HG03565 (cell line): ENCODE data around the gene WNT2B.

Experiments used
- ATAC-seq: cut with Tn5 transposase; IDR thresholded peaks from one replicate; pipeline ENCODE4 v1.9.1; 2021; ENCODE audit warnings: mild to moderate bottlenecking, moderate library complexity; ENCODE audit not compliant: unreplicated experiment

WNT2B gene

GRCh38 chr1:112504661-112505399, 3.9 kb upstream of the WNT2B start:
- no peak for ATAC-seq

- no peak for ATAC-seq
Measured at GRCh38 chr1:112505400-112505785, 3.4 kb upstream of the WNT2B start.

GRCh38 chr1:112505878-112506277, 2.9 kb upstream of the WNT2B start:
- no peak for ATAC-seq

- ATAC-seq, result no peak
Measured at GRCh38 chr1:112506306-112506705, 2.5 kb upstream of the WNT2B start.

GRCh38 chr1:112506731-112507130, 2.0 kb upstream of the WNT2B start:
- no peak for ATAC-seq

DNA sequence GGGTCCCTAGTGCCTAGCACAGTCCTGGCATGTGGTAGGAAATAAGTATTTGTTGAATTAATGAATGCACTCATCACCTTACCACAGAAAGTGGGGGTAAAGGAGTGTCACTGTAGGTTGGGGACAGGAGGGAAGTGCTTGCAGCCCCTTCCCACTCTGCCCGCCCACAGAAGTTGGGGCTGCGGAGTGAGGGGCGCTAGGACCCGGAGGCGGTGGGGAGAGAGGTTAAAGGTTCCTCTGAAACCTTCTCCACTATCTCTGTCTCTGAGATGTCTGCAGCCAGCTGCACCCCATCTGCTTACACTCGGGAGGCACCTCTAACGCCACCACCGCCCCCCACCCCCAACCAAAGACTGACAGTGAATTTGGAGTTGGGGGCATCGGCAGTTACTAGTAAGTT, 1.4 kb upstream of the WNT2B start:
- ATAC-seq, result no peak

DNA sequence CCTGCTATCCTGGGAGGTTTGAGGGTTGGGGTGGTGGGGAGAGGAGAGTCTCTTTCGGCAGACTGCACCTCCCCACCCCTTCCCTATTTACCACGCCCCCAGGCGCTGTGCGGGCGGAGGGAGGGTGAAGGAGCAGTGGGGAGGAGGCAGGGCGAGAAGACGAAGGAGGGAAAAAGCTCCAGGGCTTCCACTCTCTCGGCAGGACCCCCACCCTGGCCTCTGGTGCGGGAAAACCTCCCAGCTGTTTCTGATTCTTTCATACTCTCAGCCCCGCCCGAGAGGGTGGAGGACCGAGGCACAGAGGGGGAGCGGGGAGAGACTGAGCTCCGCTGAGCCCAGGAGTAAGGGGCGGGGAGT, 866 bp upstream of the WNT2B start:
- ATAC-seq, result no peak

- no peak for ATAC-seq
Measured at GRCh38 chr1:112509005-112509659, 367 bp downstream of the WNT2B start.

GRCh38 chr1:112509660-112510178, 954 bp downstream of the WNT2B start:
- no peak for ATAC-seq

GRCh38 chr1:112510340-112510739, 1.6 kb downstream of the WNT2B start:
- no peak for ATAC-seq

DNA sequence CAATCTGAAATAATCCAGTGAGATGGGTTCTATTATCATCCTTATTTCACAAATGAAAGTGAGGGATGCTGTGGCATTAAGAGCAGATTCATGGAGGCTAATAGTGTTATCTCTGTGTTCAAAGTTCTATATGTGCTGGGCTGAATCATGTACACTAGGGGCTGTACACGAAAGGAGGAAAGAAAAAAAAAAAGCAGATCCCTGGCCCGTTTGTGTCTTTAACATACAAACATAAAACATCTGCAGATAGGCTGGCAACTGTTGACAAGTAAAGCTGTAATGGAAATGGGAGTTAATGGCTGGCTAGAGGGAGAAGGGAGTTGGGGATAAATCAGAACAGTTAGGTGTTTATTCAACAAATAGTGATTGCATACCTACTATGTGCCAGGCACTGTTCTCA, 3.1 kb downstream of the WNT2B start:
- ATAC-seq, result no peak

GRCh38 chr1:112513112-112513870, 4.5 kb downstream of the WNT2B start:
- ATAC-seq, result no peak

DNA sequence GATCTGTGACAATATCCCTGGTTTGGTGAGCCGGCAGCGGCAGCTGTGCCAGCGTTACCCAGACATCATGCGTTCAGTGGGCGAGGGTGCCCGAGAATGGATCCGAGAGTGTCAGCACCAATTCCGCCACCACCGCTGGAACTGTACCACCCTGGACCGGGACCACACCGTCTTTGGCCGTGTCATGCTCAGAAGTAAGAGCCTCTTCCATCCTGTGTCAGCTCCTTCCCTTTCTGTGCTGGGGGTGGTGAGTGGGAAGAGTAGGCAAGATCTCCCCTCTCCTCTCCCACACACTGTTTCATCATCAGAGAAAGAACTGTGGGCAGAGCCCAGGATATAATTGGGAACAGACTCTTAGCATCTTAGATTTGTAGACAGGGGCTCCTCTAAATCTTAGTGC, 6.1 kb downstream of the WNT2B start:
- ATAC-seq, result no peak

DNA sequence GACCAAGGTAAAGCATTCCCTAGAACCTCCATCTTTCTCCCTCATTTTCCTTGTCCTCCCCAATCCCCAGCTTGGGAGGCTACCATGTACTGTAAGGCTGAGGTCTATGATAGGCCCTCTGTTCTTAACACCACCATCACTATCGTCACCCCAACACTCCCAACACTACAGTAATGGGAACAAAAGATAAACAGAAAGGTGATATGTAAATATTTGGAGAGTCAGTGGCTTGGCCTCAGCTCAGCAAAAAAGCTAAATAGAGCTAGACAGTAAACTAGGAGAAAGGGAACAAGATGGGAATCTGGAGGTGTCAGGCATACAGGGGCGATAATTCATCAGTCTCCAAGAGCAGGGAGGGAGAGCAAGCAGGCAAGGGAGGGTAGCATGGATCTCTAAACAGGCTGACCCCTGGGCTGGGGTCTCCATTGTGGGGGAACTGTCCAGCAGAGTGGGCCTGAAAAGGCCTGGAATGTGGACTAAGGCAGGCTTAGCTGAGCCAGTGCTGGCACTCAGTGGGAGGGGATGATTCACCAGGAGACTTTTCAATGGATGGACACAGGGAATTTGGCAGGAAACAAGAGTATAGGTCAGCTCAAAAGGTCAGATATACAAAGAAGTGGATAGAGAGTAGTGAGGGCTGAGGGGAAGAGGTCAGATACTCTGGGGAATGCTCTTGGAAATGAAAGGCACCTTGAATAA, 6.7 kb downstream of the WNT2B start:
- ATAC-seq, result no peak

DNA sequence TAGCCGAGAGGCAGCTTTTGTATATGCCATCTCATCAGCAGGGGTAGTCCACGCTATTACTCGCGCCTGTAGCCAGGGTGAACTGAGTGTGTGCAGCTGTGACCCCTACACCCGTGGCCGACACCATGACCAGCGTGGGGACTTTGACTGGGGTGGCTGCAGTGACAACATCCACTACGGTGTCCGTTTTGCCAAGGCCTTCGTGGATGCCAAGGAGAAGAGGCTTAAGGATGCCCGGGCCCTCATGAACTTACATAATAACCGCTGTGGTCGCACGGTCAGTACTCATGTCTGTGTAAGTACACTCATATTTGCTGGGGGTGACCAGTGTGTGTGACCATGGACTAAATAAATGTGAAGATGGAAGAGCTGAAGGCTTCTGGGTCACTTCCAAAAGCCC, 7.4 kb downstream of the WNT2B start:
- no peak for ATAC-seq

DNA sequence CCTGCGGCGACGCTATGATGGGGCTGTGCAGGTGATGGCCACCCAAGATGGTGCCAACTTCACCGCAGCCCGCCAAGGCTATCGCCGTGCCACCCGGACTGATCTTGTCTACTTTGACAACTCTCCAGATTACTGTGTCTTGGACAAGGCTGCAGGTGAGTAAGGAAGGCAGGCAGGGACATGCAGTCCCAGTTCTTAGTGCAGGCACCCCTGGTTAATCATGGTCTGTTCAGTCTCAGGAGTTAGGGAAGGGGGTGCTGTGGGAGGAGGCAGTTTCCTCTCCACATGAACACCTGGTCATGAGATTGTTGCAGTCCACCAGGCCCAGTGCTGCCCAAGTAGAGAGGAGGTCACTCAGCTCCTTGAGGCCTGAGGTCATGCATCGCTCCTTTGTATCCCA, 8.5 kb downstream of the WNT2B start:
- ATAC-seq, result no peak

GRCh38 chr1:112517646-112518045, 8.9 kb downstream of the WNT2B start:
- ATAC-seq, result no peak

GRCh38 chr1:112518186-112518585, 9.4 kb downstream of the WNT2B start:
- ATAC-seq, result no peak

DNA sequence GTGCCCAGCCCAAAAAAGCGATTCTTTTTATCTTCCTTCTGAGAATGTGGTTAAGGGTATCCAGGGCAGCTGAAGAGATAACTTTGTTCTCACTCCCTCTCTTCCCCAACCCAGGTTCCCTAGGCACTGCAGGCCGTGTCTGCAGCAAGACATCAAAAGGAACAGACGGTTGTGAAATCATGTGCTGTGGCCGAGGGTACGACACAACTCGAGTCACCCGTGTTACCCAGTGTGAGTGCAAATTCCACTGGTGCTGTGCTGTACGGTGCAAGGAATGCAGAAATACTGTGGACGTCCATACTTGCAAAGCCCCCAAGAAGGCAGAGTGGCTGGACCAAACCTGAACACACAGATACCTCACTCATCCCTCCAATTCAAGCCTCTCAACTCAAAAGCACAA, 11.4 kb downstream of the WNT2B start:
- no peak for ATAC-seq

- no peak for ATAC-seq
Measured at GRCh38 chr1:112522621-112523020, 13.9 kb downstream of the WNT2B start.

DNA sequence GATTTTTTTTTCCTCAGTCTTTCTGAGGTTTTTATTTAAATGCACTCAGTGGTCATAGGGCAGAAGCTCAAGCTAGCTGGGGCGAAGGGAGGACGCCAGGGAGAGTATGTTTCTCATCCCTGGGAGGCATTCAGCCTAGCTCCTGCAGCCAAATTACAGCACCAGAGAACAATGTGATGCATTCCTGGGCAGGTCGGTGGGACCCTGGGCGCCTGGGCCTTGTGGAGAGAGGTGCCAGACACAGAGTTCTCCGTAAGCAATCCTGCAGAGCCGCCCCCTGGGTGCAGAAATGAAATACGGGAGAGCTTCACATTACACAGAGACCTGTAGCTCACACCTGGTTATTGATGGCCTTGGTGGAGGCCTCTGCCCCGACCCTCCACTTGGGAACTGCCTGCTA, 15.5 kb downstream of the WNT2B start:
- ATAC-seq, result no peak
